Bronchial epithelial cell (primary cell): ENCODE measurements around the gene KRT81. TPM values are rescaled to one million over a fixed set of nuclear protein-coding genes. Genes with fewer than 3 reads are reported as not detected.

Experiments used
- DNase-seq: peaks from one replicate; pipeline ENCODE4 v3.0.0-alpha.2; 2010; ENCODE audit warnings: low read depth
- FAIRE-seq: peaks from 2 replicates; lab custom pipeline; 2011; peaks lifted over from hg19 to GRCh38; lab: Jason Lieb, UNC
- H3K27me3 ChIP-seq: 2 replicates; pipeline ENCODE4 v1.5.1; 2011; ENCODE audit warnings: low read length; ENCODE audit not compliant: control insufficient read depth, insufficient read depth
- H3K36me3 ChIP-seq: 2 replicates; pipeline ENCODE4 v1.5.1; 2011; ENCODE audit warnings: low read length; ENCODE audit not compliant: control insufficient read depth, insufficient read depth
- H3K4me3 ChIP-seq: 2 replicates; pipeline ENCODE4 v1.5.1; 2011; ENCODE audit warnings: mild to moderate bottlenecking, low read depth, low read length, control low read depth
- total RNA-seq: library from RNA; depleted of rRNA; stranded (reverse); fragments of >200 nt; gene quantifications from 2 replicates; pipeline ENCODE4 v1.2.1, GENCODE V29; 2014
- TF ChIP-seq, protein P1 (sequence below): IDR thresholded peaks from 2 replicates; pipeline ENCODE4 v1.5.1; 2011; ENCODE audit warnings: mild to moderate bottlenecking, moderate library complexity, low read length, control low read depth, inconsistent platforms; ENCODE audit not compliant: insufficient read depth, severe bottlenecking

Gene KRT81
- total RNA-seq, 1 donor from 2014 or later, result 0.26 TPM

GRCh38 chr12:52267266-52267665, 24.1 kb downstream of the KRT81 start:
- TF ChIP-seq, protein P1, sequence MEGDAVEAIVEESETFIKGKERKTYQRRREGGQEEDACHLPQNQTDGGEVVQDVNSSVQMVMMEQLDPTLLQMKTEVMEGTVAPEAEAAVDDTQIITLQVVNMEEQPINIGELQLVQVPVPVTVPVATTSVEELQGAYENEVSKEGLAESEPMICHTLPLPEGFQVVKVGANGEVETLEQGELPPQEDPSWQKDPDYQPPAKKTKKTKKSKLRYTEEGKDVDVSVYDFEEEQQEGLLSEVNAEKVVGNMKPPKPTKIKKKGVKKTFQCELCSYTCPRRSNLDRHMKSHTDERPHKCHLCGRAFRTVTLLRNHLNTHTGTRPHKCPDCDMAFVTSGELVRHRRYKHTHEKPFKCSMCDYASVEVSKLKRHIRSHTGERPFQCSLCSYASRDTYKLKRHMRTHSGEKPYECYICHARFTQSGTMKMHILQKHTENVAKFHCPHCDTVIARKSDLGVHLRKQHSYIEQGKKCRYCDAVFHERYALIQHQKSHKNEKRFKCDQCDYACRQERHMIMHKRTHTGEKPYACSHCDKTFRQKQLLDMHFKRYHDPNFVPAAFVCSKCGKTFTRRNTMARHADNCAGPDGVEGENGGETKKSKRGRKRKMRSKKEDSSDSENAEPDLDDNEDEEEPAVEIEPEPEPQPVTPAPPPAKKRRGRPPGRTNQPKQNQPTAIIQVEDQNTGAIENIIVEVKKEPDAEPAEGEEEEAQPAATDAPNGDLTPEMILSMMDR, result no peak
- DNase-seq, result no peak
- H3K36me3 ChIP-seq, result no peaks in the 10 kb centered on the region
- H3K27me3 ChIP-seq, result no peaks in the 10 kb centered on the region
- FAIRE-seq, result no peak
- H3K4me3 ChIP-seq, result no peak overlapping the region

DNA sequence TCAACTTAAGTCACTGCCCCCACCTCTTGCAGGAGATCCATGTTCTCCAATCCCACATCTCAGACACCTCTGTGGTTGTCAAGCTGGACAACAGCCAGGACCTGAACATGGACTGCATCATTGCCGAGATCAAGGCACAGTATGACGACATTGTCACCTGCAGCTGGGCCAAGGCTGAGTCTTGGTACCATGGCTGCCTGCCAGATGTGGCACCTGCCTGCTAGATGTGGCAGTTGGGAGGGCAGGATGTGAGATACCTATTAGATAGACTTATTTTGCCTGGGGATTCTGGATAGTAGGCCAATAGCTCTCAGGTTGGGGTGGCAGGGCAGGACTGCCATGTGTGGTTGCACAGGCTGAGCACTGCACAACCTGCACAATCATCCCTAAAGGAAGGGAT, 24.8 kb downstream of the KRT81 start:
- FAIRE-seq (no peak), DNase-seq (no peak)
- TF ChIP-seq, protein P1, result no peak
- Histone ChIP-seq H3K36me3 (no peaks in the 10 kb centered on the region), H3K4me3 (no peak overlapping the region), H3K27me3 (no peaks in the 10 kb centered on the region)

GRCh38 chr12:52264435-52264825, 26.9 kb downstream of the KRT81 start:
- TF ChIP-seq, protein P1, result no peak
- no peak overlapping the region for H3K4me3 ChIP-seq
- H3K27me3 ChIP-seq, result no peaks in the 10 kb centered on the region
- DNase-seq, result no peak
- FAIRE-seq, result no peak
- H3K36me3 ChIP-seq, result no peaks in the 10 kb centered on the region

DNA sequence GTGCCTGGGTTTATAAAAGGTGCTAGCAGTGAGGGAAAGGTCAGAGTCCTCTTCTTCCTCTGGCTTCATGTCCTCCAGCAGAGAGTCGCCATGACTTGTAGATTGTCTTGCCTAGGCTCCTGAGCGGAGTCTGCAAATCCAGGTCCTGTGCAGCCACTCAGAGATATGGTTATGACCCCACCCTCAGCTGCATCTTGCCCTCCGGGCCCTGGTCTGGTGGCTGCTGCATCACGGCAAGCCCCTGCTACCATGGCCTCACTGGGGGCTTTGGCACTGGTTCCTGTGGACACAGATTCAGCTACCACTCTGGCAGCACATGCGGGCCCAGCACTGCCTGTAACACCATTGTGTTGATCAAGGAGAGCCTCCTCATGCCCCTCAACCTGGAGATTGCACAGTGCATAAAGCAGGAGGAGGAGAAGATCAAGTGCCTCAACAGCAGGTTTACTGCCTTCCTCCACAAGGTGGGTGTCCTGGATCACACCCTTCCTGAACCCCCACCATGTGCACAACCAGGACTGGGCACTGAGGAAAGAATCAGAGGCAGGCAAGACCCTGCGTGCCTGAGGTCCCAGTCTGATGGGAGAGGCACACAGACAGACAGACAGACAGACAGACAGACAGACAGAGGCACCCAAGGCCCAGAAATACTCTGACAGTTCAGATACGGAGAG, 27.4 kb downstream of the KRT81 start:
- no peaks in the 10 kb centered on the region for H3K36me3 ChIP-seq
- DNase-seq, result no peak
- FAIRE-seq, result no peak
- no peaks in the 10 kb centered on the region for H3K27me3 ChIP-seq
- H3K4me3 ChIP-seq, result no peak overlapping the region
- TF ChIP-seq, protein P1, result no peak

GRCh38 chr12:52262286-52262685, 29.0 kb downstream of the KRT81 start:
- no peak for DNase-seq
- Histone ChIP-seq H3K36me3 (no peaks in the 10 kb centered on the region), H3K4me3 (no peak overlapping the region), H3K27me3 (no peaks in the 10 kb centered on the region)
- TF ChIP-seq, protein P1, result no peak
- no peak for FAIRE-seq

- FAIRE-seq (no peak), DNase-seq (no peak)
- TF ChIP-seq, protein P1, result no peak
- Histone ChIP-seq H3K36me3 (no peaks in the 10 kb centered on the region), H3K4me3 (no peak overlapping the region), H3K27me3 (peaks cover 2% of the 10 kb centered on the region)
Observed at GRCh38 chr12:52261208-52261484, 30.2 kb downstream of the KRT81 start.
